HFFc6 (cell line): ENCODE results near the gene DAP3. TPM values are rescaled to one million over a fixed set of nuclear protein-coding genes. Genes with fewer than 3 reads are reported as not detected.

Source experiments
- DNase-seq: peaks from one replicate; pipeline ENCODE4 v3.0.0-alpha.2; 2018
- H3K27ac Mint-ChIP-seq: 2 replicates; pipeline ENCODE4 v1.8.0; 2020; ENCODE audit warnings: mild to moderate bottlenecking, mixed read lengths
- H3K27me3 Mint-ChIP-seq: 2 replicates; pipeline ENCODE4 v1.8.0; 2021; ENCODE audit warnings: mild to moderate bottlenecking, moderate library complexity, mixed read lengths; ENCODE audit not compliant: insufficient read depth
- H3K36me3 Mint-ChIP-seq: 2 replicates; pipeline ENCODE4 v1.8.0; 2021; ENCODE audit warnings: low read depth, mixed read lengths
- H3K4me1 Mint-ChIP-seq: 2 replicates; pipeline ENCODE4 v1.8.0; 2020; ENCODE audit warnings: low read depth, mixed read lengths
- H3K4me3 Mint-ChIP-seq: 2 replicates; pipeline ENCODE4 v1.8.0; 2020; ENCODE audit warnings: mild to moderate bottlenecking, moderate library complexity, mixed read lengths
- H3K9me3 Mint-ChIP-seq: 2 replicates; pipeline ENCODE4 v1.8.0; 2020; ENCODE audit warnings: mild to moderate bottlenecking, mixed read lengths
- CTCF ChIP-seq: fragments of 200-600 bp; sonication (generic); IDR thresholded peaks from 2 replicates; pipeline ENCODE4 v1.5.0; 2021; ENCODE audit warnings: antibody characterized with exemption, mild to moderate bottlenecking
- total RNA-seq, 6 experiments: library from RNA; stranded (reverse); fragmentation: NEBNext Ultra II Directional; extraction: Animal tissue kit (Norgen Biotek cat#: 25700); gene quantifications; 2 replicates in 1 of 6; 3 replicates in 5 of 6; pipeline ENCODE4 v1.2.3, GENCODE V29; 2021

The DAP3 gene
- total RNA-seq, 6 experiments from 2014 or later = 100 to 110 (median 104) TPM

- no peak for DNase-seq
- Mint-ChIP-seq H3K4me3 (no peak overlapping the region), H3K9me3 (0 out of 2 replicates have a peak, but pooled peaks cover under 1% of the 10 kb centered on the region), H3K4me1 (peaks cover 48% of the 10 kb centered on the region), H3K36me3 (peaks cover 66% of the 10 kb centered on the region), H3K27ac (no peak overlapping the region), H3K27me3 (no peaks in the 10 kb centered on the region)
- TF ChIP-seq CTCF = no peak
Observed at GRCh38 chr1:155691992-155692528, 3.2 kb downstream of the DAP3 start.

GRCh38 chr1:155694167-155694566 is 5.3 kb downstream of the DAP3 start:
- Mint-ChIP-seq H3K4me3 (no peak overlapping the region), H3K4me1 (peaks cover 69% of the 10 kb centered on the region)

GRCh38 chr1:155695072-155695471 is 6.2 kb downstream of the DAP3 start:
- Mint-ChIP-seq H3K4me1 (peaks cover 60% of the 10 kb centered on the region), H3K9me3 (peaks cover 6% of the 10 kb centered on the region; the same call in 1 of the 2 replicates), H3K27me3 (no peaks in the 10 kb centered on the region), H3K27ac (no peak overlapping the region), H3K36me3 (peaks cover 57% of the 10 kb centered on the region), H3K4me3 (no peak overlapping the region)
- TF ChIP-seq CTCF = no peak
- no peak for DNase-seq

More at GRCh38 chr1:155694167-155694566, 5.3 kb downstream of the DAP3 start:
- TF ChIP-seq CTCF = no peak
- Mint-ChIP-seq H3K27me3 (no peaks in the 10 kb centered on the region), H3K27ac (no peak overlapping the region), H3K9me3 (peaks cover 6% of the 10 kb centered on the region; the same call in 1 of the 2 replicates), H3K36me3 (peaks cover 66% of the 10 kb centered on the region)
- DNase-seq = no peak

- Mint-ChIP-seq H3K36me3 (peaks cover 54% of the 10 kb centered on the region), H3K27me3 (no peaks in the 10 kb centered on the region), H3K27ac (no peak overlapping the region), H3K4me3 (no peak overlapping the region), H3K9me3 (peaks cover 6% of the 10 kb centered on the region; the same call in 1 of the 2 replicates), H3K4me1 (peaks cover 55% of the 10 kb centered on the region)
- DNase-seq = no peak
- no peak for TF ChIP-seq CTCF
Observed at GRCh38 chr1:155695608-155696007, 6.7 kb downstream of the DAP3 start.

- Mint-ChIP-seq H3K27me3 (no peaks in the 10 kb centered on the region), H3K27ac (no peak overlapping the region), H3K4me1 (peaks cover 48% of the 10 kb centered on the region), H3K4me3 (no peak overlapping the region), H3K36me3 (peaks cover 46% of the 10 kb centered on the region), H3K9me3 (peaks cover 6% of the 10 kb centered on the region; the same call in 1 of the 2 replicates)
- no peak for TF ChIP-seq CTCF
- no peak for DNase-seq
Observed at GRCh38 chr1:155696524-155696923, 7.6 kb downstream of the DAP3 start.
